HG03060 (cell line): ENCODE data around the gene ASB6.

Experiments
- ATAC-seq: cut with Tn5 transposase; IDR thresholded peaks from one replicate; pipeline ENCODE4 v1.9.1; 2021; ENCODE audit warnings: low read depth, moderate number of reproducible peaks; ENCODE audit not compliant: unreplicated experiment

The ASB6 gene

DNA sequence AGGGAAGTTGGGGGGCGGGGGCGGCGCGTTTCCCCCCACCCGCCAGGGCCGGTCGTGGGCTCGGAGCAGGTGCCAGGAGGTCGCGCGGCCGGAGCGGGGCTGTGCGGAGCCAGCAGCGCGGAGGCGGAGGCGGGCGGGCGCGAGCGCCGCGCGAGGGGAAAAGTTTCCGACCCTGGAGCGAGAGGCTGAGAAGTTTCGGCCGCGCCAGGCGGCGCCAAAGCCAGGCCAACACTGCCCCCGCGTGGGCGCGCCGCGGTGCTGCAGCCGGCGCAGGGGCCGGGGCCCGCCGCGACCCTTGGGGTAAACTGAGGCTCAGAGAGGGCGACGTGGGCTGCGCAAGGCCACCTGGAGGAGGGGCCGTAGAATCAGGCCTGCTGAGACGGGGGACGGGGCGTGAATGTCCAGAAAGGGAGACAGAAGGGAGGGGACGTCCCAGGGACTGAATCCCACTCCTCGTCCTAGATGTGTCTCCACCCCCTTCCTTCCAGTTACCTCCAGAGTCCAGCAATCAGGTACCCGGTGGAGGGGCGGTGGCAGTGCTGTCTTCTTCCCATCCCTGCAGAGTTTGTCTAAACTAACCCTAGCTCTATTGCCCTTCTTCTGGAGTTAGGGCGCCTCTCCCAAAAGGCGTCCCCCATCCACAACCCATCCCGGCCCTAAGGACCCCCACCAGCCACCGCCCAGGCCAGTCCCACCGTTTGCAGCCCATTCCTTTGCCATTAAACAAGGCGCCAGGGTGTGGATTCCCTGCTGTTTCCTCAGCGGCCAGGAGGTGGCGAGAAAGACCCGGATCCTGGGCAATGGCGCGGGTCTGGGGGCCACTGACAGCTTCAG lies 31.3 kb downstream of the ASB6 start:
- no peak for ATAC-seq

DNA sequence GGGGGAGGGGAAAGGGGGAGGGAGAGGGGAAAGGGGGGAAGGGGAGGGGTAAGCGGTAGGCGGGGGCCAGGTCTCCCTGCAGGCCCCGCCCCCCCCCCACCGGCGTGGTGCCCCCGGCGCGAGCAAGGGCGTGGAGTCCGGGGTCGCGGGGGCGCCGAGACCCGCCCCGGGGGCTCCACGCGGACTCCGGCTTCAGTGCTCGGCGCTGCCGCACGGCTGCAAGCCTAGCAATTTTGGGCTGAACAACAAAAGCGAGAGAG lies 31.8 kb downstream of the ASB6 start:
- ATAC-seq, result no peak

DNA sequence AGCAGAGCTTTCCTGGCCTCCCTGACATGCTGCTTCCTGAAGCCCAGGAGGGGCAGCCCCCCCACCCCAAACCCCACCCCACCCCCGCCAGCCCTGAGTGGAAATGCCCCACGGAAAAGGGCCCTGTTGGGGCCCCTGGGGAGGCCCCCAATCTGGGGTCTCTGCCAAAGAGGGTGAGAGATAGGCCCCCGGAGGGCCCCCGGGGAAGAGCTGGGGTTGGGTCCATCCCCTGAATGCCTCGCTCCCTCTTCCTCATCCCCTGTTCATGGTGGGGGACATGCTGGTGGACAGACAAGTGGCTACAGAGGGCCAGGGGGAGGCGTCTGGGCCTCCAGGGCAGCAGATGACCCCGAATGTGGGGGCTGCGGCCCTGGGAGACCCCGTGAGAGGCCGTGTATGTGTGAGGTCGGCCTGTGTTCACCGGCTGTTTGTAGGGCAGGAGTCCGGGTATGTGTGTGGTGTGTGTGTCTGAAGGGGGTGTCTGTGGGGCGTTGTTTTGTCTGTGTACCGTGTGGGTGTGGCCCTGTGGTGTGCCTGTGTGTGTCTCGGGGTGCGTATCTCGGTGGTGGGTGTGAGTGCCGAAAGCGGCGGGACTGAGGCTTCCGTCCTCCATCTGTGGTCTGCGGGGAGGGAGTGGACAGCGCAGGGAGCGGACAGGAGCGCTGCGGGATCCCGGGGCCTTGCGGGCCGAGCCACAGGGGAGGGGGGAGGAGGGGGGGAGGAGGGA lies 32.3 kb downstream of the ASB6 start:
- ATAC-seq, result no peak

DNA sequence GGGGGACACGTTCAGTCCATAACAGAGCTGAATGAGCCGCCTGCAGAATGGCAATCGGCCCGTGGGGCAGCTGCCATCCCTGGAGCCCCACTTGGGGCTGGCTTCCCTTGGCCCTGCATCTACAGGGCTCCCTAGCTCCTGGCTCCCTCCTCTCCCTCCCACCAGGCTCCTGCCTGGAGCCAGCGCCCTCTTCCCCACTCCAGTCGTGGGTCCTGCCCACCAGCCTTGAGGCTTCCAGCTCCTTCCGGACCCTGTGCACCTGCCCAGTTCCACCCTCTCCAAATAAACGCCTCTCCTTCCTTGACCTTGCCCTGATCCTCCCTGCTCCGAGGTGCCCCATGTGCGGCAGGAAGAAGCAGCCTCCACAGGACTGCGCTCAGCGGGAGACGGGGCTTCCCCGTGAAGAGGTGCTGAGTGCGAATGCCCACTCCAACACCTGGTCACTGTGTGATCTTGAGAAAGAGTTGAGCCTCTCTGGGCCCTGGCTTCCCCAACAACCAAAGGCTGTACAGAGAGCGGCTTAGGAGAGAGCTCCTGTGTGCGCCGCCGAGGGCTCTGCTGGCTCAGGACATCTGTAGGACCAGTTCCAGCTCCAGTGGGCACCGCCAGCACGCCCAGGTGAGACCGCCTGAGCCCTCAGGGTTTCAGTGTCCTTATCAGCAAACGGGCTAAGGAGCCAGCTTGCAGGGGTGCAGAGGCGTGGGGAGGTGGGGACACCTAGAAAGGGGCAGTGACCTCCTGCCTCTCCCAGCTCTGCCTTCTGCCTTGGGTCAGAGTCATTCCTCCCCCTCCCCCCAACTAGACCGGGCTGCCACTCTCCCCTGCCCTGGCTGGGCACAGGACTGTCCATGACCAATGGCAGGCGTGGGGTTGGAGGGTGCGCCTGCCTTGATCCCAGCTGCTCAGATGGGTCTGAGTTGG lies 33.1 kb downstream of the ASB6 start:
- ATAC-seq, result no peak

DNA sequence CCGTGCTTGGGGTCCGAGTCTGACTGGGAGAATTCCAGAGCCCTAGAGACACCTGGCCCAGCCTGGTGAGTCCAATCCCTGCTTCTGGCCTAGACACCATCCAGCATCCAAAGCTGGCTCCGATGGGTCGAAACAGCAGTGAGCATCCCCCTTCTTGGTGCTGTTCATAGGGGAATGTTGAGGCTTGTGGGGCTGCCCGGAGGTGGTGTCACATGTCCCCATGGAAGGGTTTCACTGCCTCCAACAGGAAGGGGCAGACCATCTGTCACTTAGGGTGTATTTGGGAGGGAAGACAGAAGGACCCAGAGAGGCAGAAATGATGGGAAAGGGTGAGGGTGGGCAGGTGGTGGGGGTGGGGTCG lies 34.9 kb downstream of the ASB6 start:
- ATAC-seq, result no peak

DNA sequence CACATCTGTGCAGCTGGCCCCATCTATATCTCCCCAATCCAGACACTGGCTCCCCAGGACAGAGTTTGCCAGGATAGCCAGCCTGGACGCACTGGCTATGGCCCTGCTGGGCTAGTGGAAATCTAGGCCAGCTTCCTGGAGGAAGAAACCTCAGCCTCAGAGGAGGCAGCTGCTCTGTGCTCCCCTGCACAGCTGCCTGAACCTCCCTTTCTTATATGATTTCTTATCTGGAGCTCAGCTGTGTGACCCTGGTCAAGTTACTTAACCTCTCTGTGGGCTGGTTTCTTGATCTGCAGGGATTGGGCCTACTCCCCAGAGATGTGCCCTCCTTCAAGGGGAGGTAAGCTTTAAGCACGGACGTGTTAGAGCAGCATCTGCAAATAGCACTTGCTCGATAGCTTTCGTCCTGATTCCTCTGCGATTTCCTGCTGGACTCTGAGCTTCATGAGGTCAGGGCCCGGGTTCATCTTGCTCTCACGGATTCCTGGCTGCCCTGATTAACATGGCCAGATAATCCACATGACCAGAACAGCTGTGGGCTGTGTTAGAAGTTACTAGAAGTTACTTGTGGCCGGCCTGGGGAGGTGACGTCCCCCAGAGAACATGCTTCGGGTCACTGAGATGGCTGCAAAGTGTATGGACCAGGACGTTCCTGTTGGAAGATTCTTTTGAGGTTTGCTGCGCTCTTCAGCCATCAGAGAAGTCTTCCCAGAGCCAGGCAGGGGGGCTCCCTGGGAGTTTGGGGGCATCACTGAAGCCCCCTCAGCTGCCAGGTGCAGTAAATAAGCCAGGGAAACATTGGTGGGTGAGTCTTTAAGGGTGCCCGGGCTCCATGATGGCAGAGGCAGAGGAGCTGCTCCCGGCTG lies 35.6 kb downstream of the ASB6 start:
- no peak for ATAC-seq

GRCh38 chr9:129604766-129605163 lies 37.2 kb downstream of the ASB6 start:
- no peak for ATAC-seq

- no peak for ATAC-seq
Observed at GRCh38 chr9:129604056-129604765, 37.7 kb downstream of the ASB6 start.

GRCh38 chr9:129602598-129603415 lies 39.1 kb downstream of the ASB6 start:
- no peak for ATAC-seq

DNA sequence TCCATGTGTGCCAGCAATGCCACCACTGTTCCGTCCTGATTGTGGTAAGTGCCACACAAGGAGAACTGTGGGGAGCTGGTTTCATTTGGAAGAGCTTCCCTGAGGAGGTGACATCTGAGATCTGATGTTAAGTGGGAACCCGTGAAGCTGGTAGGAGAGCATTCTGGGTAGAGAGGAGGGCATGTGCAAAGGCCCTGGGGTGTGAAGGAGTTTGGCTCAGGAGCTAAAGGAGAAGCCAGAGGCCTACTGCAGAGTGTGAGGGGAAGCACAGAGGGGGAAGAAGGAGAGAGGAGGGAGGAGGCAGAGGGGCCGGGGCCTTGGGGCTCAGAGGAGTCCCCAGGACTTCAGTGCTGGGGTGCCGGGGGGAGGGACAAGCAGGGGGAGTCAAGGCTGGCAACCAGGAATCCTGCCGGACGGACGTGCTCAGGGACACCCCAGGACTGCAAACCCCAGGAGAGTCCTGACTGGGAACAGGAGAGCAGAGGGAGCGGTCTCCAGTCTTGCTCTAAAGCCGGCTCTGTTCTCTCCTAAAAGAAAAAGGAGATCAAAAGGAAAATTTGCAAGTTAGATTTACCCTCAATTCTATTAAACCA lies 40.8 kb downstream of the ASB6 start:
- ATAC-seq, result no peak

DNA sequence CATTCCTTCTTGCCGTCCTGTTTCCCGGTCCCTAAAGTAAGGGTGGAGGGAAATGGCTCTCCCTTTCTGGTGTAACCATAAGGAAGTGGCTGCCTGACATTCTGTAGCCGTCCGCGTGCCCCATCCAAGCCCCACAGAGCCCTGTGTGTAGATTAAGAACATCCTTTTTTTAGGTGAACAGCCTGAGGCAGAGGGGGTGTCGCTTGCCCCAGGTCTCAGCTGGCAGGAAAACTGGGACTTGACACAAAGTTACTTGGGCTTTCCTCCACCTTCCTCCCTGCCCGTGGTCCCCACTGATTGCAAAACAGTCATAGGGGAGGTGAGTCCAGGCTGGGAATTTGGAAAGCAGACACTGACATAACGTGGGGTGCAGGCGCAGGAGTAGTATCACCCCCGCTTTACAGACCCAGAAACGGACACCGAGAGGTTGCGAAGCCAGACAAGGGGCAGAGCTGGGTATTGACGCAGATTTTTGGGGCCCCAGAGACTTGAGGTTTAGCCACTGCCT lies 43.8 kb downstream of the ASB6 start:
- no peak for ATAC-seq

DNA sequence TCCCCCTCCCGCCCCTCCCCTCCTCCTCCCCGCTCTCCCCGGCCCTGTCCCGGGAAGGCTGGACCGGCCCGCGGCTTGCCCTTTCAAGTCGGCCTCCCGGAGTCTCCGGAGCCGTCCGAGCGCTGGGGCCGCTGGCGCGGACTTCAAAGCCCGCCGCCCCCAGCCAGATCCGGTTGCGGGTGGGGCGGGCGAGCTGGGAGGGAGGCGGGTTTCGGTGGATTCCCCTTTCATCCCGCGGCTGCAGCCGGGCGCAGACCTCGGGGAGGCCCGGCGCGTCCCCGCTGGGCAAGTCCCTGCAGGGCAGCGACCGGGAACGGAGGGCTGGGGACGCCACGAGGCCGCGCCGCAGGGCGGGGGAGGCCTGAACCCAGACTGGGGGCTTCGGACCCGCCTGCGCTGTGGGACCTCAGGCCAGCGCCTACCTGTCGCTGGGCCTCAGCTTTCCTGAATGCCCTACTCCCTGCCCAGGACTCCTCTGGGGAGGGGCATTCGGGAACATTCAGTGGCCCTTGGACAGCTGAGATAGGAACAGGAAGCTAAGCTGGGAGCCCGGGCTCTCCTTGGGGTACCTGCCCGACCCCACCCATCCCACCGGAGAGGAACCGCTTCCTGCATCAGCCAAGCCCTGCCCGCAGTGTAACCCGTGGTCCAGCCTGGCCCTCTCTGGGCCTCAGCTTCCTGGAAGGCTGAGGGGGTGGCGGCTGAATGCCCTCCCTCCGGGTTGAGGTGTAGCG lies 44.4 kb downstream of the ASB6 start:
- ATAC-seq, result no peak

- ATAC-seq, result no peak
Observed at GRCh38 chr9:129596541-129597331, 45.2 kb downstream of the ASB6 start.

- ATAC-seq, result no peak
Observed at GRCh38 chr9:129595903-129596540, 45.9 kb downstream of the ASB6 start.

- no peak for ATAC-seq
Observed at GRCh38 chr9:129595311-129595741, 46.6 kb downstream of the ASB6 start.

DNA sequence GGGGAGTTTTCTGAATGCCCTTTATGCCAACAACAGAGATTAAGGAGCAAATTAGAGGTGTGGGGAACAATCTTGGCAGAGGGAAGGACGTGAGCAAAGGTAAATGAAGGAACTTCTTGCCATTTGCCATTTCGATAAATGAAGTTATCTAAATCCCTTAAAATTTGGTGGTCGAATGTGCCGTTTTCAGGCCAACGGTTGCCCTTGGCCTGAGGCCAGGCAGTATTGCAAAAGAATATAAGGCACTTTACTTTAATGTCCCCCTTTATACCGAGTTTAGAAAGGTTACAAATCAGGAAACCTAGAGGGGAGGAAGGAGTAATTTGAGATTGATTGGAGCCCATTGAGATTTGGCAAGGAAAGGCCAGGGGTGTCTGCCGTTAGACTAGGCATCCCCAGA lies 47.3 kb downstream of the ASB6 start:
- ATAC-seq, result no peak
